HUES48 (cell line): ENCODE results near the gene RGS6.

Experiments
- H3K27ac ChIP-seq: one replicate; pipeline ENCODE4 v1.7.0; 2013; ENCODE audit warnings: low read depth, low read length, inconsistent platforms
- H3K27me3 ChIP-seq: 2 replicates; pipeline ENCODE4 v1.6.1; 2013; ENCODE audit warnings: mild to moderate bottlenecking, low read length; ENCODE audit not compliant: control insufficient read depth, insufficient read depth
- H3K36me3 ChIP-seq: 2 replicates; pipeline ENCODE4 v1.6.1; 2013; ENCODE audit warnings: low read length; ENCODE audit not compliant: control insufficient read depth, insufficient read depth
- H3K4me1 ChIP-seq: 2 replicates; pipeline ENCODE4 v1.6.1; 2013; ENCODE audit warnings: mild to moderate bottlenecking, low read length; ENCODE audit not compliant: control insufficient read depth, insufficient read depth
- H3K4me3 ChIP-seq: 2 replicates; pipeline ENCODE4 v1.5.1; 2013; ENCODE audit warnings: mild to moderate bottlenecking, low read depth, low read length
- H3K9ac ChIP-seq: 2 replicates; pipeline ENCODE4 v1.6.1; 2013; ENCODE audit warnings: mild to moderate bottlenecking, low read depth, low read length, moderate library complexity
- H3K9me3 ChIP-seq: 2 replicates; pipeline ENCODE4 v1.6.1; 2013; ENCODE audit warnings: low read length; ENCODE audit not compliant: control insufficient read depth, insufficient read depth

Gene RGS6

DNA sequence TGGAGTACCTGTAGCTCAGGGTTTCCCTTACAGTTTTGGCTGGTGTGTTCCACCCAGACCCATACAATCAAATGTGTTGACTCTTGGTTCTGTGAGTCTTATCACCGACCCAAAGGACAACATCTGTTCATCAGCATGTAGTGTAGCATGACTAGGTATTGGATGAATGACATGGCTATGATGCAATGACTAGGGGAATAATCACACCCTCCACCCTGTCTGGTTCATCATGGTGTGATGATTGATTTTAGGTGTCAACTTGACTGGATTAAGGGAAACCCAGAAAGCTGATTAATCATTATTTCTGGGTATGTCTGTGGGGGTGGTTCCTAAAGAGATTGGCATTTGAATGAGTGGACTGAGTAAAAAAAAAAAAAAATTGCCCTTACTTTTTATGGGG lies 650.4 kb downstream of the RGS6 start:
- Histone ChIP-seq H3K9me3 (no peaks in the 10 kb centered on the region), H3K9ac (no peak overlapping the region), H3K27me3 (no peaks in the 10 kb centered on the region), H3K36me3 (no peaks in the 10 kb centered on the region), H3K4me1 (no peaks in the 10 kb centered on the region), H3K4me3 (no peak overlapping the region), H3K27ac (no peak overlapping the region)

- no peaks in the 10 kb centered on the region for H3K9me3 ChIP-seq
- no peaks in the 10 kb centered on the region for H3K27me3 ChIP-seq
- no peaks in the 10 kb centered on the region for H3K4me1 ChIP-seq
- H3K9ac ChIP-seq, result no peak overlapping the region
- H3K36me3 ChIP-seq, result no peaks in the 10 kb centered on the region
- no peak overlapping the region for H3K27ac ChIP-seq
- H3K4me3 ChIP-seq, result no peak overlapping the region
These were observed 651.4 kb downstream of the RGS6 start for GRCh38 chr14:72583316-72584272.

DNA sequence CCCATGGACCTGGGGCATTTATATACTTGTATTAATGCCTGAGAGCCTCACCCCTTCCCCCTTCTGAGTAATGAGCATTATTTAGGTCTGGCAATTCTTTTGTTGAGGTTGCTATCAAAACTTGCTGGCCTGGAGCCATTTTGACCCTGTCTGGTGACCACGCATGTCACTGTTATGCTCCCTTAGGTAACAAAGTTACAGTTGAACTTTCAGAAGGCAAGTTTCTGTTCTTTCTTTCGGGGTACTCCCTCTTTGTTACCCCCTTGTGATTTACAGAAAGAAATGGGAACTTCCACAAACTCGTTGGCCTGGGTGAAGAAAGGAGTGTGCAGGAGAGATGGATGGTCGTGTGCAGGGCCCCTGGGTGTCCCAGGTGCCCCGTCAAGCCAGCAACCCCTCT lies 656.3 kb downstream of the RGS6 start:
- H3K27me3 ChIP-seq, result no peaks in the 10 kb centered on the region
- no peaks in the 10 kb centered on the region for H3K4me1 ChIP-seq
- H3K9ac ChIP-seq, result no peak overlapping the region
- H3K4me3 ChIP-seq, result no peak overlapping the region
- H3K27ac ChIP-seq, result no peak overlapping the region
- no peaks in the 10 kb centered on the region for H3K9me3 ChIP-seq
- H3K36me3 ChIP-seq, result no peaks in the 10 kb centered on the region

- no peak overlapping the region for H3K27ac ChIP-seq
- H3K4me1 ChIP-seq, result no peaks in the 10 kb centered on the region
- H3K9me3 ChIP-seq, result no peaks in the 10 kb centered on the region
- no peak overlapping the region for H3K4me3 ChIP-seq
- no peaks in the 10 kb centered on the region for H3K36me3 ChIP-seq
- H3K27me3 ChIP-seq, result no peaks in the 10 kb centered on the region
- H3K9ac ChIP-seq, result no peak overlapping the region
These were observed 657.4 kb downstream of the RGS6 start for GRCh38 chr14:72589652-72590051.

- no peaks in the 10 kb centered on the region for H3K9me3 ChIP-seq
- H3K9ac ChIP-seq, result no peak overlapping the region
- no peaks in the 10 kb centered on the region for H3K4me1 ChIP-seq
- no peak overlapping the region for H3K27ac ChIP-seq
- H3K36me3 ChIP-seq, result no peaks in the 10 kb centered on the region
- no peak overlapping the region for H3K4me3 ChIP-seq
- no peaks in the 10 kb centered on the region for H3K27me3 ChIP-seq
These were observed 658.3 kb downstream of the RGS6 start for GRCh38 chr14:72590577-72590976.

DNA sequence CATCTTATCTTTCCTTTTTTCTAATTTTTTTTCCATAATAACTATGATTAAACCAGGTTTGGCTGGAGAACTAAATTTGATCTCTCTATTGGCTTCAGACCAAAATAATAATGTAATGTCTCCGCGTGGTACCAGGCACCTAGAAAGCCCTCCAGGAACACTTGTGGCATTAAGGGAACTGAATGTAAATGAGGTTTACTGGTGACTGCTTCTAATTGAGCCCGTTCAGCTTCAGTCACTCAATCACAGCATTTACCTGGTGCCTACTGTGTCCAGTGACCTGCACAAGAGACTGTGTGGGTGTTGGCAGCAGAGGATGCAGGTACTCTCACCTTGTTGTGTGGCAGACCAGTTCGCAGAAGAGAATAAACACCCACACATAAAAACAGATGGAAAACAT lies 659.2 kb downstream of the RGS6 start:
- no peaks in the 10 kb centered on the region for H3K27me3 ChIP-seq
- H3K9me3 ChIP-seq, result no peaks in the 10 kb centered on the region
- H3K4me1 ChIP-seq, result no peaks in the 10 kb centered on the region
- no peak overlapping the region for H3K9ac ChIP-seq
- no peak overlapping the region for H3K4me3 ChIP-seq
- H3K36me3 ChIP-seq, result no peaks in the 10 kb centered on the region
- no peak overlapping the region for H3K27ac ChIP-seq

- Histone ChIP-seq H3K36me3 (no peaks in the 10 kb centered on the region), H3K27ac (no peak overlapping the region), H3K9ac (no peak overlapping the region), H3K4me1 (no peaks in the 10 kb centered on the region), H3K4me3 (no peak overlapping the region), H3K9me3 (no peaks in the 10 kb centered on the region), H3K27me3 (no peaks in the 10 kb centered on the region)
These were observed 662.1 kb downstream of the RGS6 start for GRCh38 chr14:72594099-72594901.

GRCh38 chr14:72595152-72595862 lies 663.1 kb downstream of the RGS6 start:
- no peaks in the 10 kb centered on the region; the same call in 1 of the 2 replicates for H3K4me1 ChIP-seq
- H3K27me3 ChIP-seq, result no peaks in the 10 kb centered on the region

DNA sequence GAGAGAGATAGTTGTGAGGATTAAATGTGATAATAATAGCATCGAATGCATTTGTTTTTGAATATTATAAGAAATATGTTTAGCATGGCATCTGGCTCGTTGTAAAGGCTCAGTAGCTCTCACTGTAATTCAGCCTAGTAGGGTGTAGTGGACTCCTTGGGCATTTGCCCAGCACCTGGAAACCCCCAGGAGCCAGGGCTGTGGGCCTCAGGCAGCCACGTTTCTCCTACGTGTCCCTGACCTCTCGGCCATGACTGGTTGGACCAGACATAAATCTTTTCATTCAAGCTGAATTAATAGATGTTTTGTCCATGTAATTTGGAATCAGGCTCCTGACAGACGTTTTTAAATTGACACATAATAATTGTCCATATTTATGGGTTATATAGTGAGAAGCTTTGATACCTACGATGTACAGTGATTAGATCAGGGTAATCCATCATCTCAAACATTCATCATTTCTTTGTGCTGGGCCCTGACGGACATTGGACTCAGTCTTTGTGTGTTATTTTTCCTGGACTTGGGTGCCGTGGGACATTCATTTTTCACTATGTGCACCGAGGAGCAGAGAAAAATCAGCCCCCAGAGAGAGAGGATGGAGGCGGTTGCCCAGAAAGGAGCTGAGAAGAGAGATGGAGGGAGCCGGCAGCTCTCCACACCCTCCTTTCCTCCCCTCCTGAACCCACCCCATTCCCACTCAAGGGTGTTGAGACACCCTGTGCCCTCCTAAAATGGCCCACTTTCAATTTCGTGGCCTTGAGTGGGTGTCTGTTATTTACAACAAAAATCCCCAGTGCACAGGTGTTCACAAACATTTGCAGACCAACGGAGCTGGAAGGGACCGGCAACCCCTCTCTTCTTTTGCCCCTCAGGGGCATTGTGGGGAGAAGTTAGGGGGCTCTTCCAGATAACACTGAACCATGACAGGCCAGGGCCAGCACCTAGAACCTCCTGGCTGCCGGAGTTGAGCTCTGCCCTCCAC lies 665.3 kb downstream of the RGS6 start:
- H3K27ac ChIP-seq, result no peak overlapping the region

More at GRCh38 chr14:72595152-72595862, 663.1 kb downstream of the RGS6 start:
- Histone ChIP-seq H3K27ac (no peak overlapping the region), H3K9ac (no peak overlapping the region), H3K36me3 (no peaks in the 10 kb centered on the region), H3K4me3 (no peak overlapping the region), H3K9me3 (no peaks in the 10 kb centered on the region)

DNA sequence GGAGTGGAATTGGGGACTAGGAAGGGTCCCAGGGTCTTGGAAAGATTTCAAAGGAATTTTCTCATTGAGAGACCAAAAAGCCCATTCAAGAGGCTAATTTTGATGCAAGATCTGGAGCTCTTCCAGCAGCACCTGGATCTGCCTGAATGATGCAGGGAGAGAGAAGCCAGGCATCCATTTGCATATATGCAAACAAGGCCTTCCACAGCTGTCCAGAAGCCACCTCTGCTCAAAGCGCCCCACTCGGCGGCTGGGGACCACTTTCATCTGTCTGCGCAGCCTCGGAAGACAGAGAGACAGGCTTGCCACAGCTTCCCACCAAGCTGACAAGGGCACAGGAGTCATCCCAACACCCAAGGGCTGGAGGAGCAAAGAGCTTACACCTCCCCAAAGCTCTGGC lies 666.1 kb downstream of the RGS6 start:
- no peaks in the 10 kb centered on the region for H3K36me3 ChIP-seq
- no peaks in the 10 kb centered on the region for H3K9me3 ChIP-seq
- no peak overlapping the region for H3K9ac ChIP-seq
- H3K27me3 ChIP-seq, result no peaks in the 10 kb centered on the region
- H3K4me1 ChIP-seq, result no peaks in the 10 kb centered on the region; the same call in 1 of the 2 replicates
- H3K4me3 ChIP-seq, result no peak overlapping the region
- no peak overlapping the region for H3K27ac ChIP-seq

More for the DNA sequence above, 665.3 kb downstream of the RGS6 start:
- Histone ChIP-seq H3K4me1 (no peaks in the 10 kb centered on the region; the same call in 1 of the 2 replicates), H3K4me3 (no peak overlapping the region), H3K36me3 (no peaks in the 10 kb centered on the region), H3K27me3 (no peaks in the 10 kb centered on the region), H3K9ac (no peak overlapping the region), H3K9me3 (no peaks in the 10 kb centered on the region)
